Measurements from ENCODE around the gene SCT. TPM values are rescaled to one million over a fixed set of nuclear protein-coding genes. Genes with fewer than 3 reads are reported as not detected.

SCT gene, protein sequence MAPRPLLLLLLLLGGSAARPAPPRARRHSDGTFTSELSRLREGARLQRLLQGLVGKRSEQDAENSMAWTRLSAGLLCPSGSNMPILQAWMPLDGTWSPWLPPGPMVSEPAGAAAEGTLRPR
- not detected in 2 replicates for total RNA-seq

DNA sequence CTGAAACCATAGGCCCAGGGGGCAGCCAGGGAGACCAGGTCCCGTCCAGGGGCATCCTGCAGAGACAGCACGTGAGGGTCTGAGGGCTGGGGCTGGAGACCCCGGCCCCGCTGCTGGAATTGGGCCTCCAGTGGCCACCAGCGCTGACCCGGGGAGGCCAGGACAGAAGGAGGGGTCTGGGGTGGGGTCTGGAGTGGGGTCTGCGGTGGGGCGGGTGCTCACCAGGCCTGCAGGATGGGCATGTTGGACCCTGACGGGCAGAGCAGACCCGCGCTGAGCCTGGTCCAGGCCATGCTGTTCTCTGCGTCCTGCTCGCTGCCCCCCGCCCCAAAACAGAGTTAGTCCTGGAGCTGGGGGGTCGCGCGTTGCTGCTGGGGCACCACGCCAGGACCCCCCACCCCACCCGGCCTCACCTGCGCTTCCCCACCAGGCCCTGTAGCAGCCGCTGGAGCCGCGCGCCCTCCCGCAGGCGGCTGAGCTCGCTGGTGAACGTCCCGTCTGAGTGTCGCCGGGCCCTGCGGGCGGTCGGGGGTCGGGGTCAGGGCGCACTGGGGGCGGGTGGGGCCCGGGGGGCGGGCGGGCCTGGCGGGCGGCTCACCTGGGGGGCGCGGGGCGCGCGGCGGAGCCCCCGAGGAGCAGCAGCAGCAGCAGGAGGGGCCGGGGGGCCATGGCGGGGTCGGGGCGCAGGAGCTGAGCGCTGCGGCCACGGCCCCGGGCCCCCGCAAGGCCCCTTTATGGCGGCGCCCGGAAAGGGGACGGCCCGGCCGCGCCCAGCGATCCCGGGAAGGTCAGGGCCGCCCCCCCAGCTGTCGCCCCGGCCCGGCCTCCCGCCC is at the start of gene SCT:
TSS of gene SCT (minus strand) at position 707 of the 833 bp plus-strand sequence. CDS start at position 669, 38 bp downstream.

GRCh38 chr11:636511-637332 is 9.7 kb upstream of the SCT start, which contains the start of gene DRD4:
DRD4 (plus strand) TSS chr11:637269; CDS start chr11:637305, 36 bp downstream.

DNA sequence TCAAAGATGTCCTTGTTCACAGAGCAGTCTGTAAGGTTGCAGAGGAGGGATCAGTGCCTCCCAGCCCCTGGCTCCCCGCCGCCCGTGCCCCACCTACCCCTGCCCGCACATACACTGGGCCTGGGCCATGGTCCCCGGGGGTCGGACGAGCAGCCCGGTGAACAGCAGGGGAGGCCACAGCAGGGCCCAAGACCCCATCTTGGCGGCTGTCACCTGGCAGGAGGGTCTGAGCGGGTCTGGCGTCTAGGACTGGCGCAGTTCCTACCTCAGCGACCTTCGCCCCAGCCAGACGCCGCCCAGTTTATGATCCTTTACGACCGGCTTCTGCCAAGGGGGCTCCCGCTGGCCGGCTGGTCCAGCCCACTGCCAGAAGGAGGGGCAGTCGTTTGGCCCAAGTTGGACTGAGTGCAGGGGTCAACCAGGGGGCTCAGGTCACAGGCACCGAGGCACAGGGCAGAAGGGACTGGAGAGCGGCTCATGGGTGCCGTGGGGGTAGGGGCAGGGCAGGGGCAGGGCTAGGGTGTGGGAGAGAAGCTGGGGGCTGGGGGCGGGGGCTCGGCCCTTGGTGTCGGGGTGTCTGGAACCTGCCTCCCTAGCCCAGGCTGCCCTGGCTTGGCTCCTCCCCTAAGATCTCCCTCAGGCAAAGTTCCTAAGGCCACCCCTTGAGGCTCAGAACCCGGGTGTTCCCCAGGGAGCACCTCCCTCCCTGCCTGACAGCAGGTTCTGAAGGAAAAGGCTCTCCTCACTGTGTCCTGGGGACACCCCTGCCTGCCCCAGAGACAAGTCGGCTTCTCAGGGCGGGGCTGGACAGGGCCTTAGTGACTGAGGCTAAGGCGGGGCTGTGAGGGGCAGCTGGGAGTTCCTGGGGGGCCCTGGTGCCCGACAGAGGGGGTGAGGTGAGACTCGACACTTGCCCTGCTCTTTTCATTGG is 2.0 kb downstream of the SCT start, which contains the start of gene CDHR5:
TSS of gene CDHR5 (minus strand) at position 251 of the 931 bp plus-strand sequence. CDS start at position 198, 53 bp downstream.

GRCh38 chr11:615504-616319 is 11.3 kb downstream of the SCT start, which contains the start of gene IRF7:
IRF7 (minus strand) TSS chr11:615950; CDS start chr11:615364, 586 bp downstream.

Other genes starting within 250 kb of the SCT start
- 208 and 214 TPM in 2 replicates for gene PKP3, start 233.0 kb downstream of the SCT start, total RNA-seq
- gene SIGIRR, start 212.2 kb downstream of the SCT start, total RNA-seq: 7.4 and 22.2 TPM in 2 replicates
- 4.4 and 15.9 TPM in 2 replicates for gene ANO9, start 185.2 kb downstream of the SCT start, total RNA-seq
- gene PTDSS2, start 176.9 kb downstream of the SCT start, total RNA-seq: 24.3 and 31.7 TPM in 2 replicates
- gene RNH1, start 119.9 kb downstream of the SCT start, total RNA-seq: 339 and 399 TPM in 2 replicates
- 99.5 and 124 TPM in 2 replicates for gene HRAS, start 91.6 kb downstream of the SCT start, total RNA-seq
- gene LRRC56, start 89.7 kb downstream of the SCT start, total RNA-seq: 0.34 and 1.4 TPM in 2 replicates
- gene LMNTD2, start 66.4 kb downstream of the SCT start, total RNA-seq: 1.0 and 2.0 TPM in 2 replicates
- 18.7 and 29.0 TPM in 2 replicates for gene RASSF7, start 66.2 kb downstream of the SCT start, total RNA-seq
- gene PHRF1, start 50.7 kb downstream of the SCT start, total RNA-seq: 26.3 and 37.4 TPM in 2 replicates
- gene IRF7, start 11.2 kb downstream of the SCT start, total RNA-seq: 7.8 and 39.3 TPM in 2 replicates
- gene CDHR5, start 2.2 kb downstream of the SCT start, total RNA-seq: not detected in 2 replicates
- 0.07 TPM in 1 of 2 replicates, not detected in the other for gene DRD4, start 10.1 kb upstream of the SCT start, total RNA-seq
- gene DEAF1, start 68.0 kb upstream of the SCT start, total RNA-seq: 28.4 and 36.0 TPM in 2 replicates
- gene TMEM80, start 68.6 kb upstream of the SCT start, total RNA-seq: 16.4 and 21.9 TPM in 2 replicates
- gene EPS8L2, start 79.0 kb upstream of the SCT start, total RNA-seq: 126 and 167 TPM in 2 replicates
- 199 and 220 TPM in 2 replicates for gene TALDO1, start 120.3 kb upstream of the SCT start, total RNA-seq
- gene GATD1, start 150.3 kb upstream of the SCT start, total RNA-seq: 20.8 and 30.3 TPM in 2 replicates
- not detected in 2 replicates for gene CEND1, start 162.9 kb upstream of the SCT start, total RNA-seq
- 6.2 and 20.9 TPM in 2 replicates for gene SLC25A22, start 171.1 kb upstream of the SCT start, total RNA-seq
- gene PIDD1, start 178.1 kb upstream of the SCT start, total RNA-seq: 6.2 and 8.1 TPM in 2 replicates
- 259 and 293 TPM in 2 replicates for gene RPLP2, start 182.8 kb upstream of the SCT start, total RNA-seq
- gene PNPLA2, start 191.7 kb upstream of the SCT start, total RNA-seq: 20.5 and 21.2 TPM in 2 replicates
- gene CRACR2B, start 200.7 kb upstream of the SCT start, total RNA-seq: 0.34 and 1.00 TPM in 2 replicates
- gene CD151, start 205.8 kb upstream of the SCT start, total RNA-seq: 166 and 396 TPM in 2 replicates
- 25.6 and 55.0 TPM in 2 replicates for gene POLR2L, start 215.3 kb upstream of the SCT start, total RNA-seq
- 21.7 and 32.5 TPM in 2 replicates for gene TSPAN4, start 215.7 kb upstream of the SCT start, total RNA-seq